GM19452 (cell line): ENCODE data around the gene AGAP1.

Experiments
- ATAC-seq: cut with Tn5 transposase; IDR thresholded peaks from one replicate; pipeline ENCODE4 v1.9.1; 2021; ENCODE audit not compliant: unreplicated experiment

AGAP1 gene

DNA sequence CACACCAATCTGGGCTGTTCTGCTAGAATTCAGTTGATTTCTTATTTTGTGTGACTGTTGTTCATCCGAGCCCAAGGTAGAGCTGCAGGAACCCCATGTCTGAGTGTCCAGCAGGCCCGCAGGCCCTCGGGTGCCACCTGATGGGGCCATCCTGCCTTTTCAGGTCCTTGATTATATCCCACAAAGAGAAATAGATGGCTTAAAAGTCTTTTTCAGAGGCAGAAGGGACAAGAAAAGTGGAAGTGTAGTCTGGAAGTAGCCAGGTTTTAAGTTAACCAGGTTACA is 52.2 kb downstream of the AGAP1 start:
- ATAC-seq = no peak

DNA sequence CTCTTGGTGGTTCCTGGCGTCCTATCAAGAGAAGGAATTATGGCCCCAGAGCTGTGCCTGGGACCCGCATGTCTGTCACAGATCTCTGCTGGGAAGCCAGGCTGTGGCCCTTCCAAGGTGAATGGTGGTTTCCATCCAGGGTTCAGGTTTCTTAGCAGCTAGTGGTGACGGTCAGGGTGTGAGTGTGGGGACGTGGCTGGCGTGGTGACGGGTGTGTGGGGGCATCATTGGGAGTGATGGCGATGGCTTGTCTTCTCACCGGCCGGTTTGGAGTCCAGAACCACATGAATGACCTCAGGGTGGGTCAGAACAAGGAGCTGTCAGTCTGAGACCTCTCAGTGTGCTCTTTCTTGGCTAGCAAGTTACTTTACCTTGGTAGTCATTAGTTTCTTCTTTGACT is 52.6 kb downstream of the AGAP1 start:
- ATAC-seq = no peak

DNA sequence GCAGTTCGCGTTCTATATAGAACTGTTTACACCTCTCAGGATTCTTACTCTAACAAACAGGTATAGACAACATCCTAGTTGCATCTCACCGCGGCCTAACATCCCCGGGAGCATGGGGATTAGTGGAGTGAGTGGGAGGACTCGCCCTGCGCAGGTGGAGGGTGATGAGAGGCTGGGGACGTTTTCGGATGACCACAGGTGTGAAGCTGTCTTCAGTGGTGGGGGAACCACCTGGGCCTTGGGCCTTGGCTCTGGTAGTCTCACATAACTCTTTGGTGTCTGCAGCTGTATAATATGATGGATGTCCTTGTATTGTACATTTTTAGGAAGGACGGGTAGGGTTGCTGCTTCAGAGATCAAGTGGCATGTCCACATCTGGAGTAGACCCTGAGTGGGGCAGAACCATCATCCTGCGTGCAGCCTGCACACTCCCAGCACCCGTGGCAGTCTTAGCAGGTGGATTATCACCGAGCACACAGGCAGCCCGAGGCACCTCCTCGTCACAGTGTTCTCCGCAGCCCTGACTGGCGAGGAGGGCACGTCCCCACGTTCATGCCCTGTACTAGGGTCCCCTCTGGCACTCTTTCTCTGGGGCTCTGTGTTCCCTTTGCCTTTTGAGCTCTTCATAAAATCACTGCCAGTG is 56.0 kb downstream of the AGAP1 start:
- no peak for ATAC-seq

DNA sequence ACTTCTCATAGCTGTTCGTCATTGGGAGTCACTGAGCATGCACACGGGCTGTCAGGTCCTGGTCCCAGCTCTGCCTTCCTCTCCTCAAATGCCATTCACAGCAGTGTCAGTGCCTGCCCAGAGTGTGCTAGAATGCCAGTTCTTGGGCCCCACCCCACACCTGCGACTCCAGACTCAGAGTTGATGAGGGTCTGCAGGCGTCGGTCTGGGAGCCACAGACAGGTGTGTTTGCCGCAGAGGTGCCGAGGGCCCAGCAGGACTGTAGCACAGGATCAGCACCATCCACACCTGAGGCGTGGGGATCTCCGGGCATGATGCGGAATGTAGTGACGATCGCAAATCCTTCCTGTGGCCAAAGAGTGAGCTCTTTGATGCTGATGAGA is 56.5 kb downstream of the AGAP1 start:
- no peak for ATAC-seq

DNA sequence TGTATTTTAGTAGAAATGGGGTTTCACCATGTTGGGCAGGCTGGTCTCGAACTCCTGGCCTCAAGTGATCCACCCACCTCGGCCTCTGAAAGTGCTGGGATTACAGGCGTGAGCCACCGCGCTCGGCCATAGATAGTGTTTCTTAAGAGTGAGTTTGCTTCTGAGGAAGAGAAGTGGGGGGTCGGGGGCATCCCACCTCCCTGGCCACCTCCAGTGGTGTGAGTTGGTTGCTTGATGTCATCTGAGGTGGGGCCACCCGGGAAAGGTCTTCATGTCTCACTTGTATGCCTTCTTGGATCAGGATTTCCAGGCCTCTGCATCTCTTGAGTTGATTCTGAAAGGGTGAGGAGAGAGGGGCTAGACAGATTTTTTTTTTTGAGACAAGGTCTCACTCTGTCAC is 57.1 kb downstream of the AGAP1 start:
- ATAC-seq = no peak

DNA sequence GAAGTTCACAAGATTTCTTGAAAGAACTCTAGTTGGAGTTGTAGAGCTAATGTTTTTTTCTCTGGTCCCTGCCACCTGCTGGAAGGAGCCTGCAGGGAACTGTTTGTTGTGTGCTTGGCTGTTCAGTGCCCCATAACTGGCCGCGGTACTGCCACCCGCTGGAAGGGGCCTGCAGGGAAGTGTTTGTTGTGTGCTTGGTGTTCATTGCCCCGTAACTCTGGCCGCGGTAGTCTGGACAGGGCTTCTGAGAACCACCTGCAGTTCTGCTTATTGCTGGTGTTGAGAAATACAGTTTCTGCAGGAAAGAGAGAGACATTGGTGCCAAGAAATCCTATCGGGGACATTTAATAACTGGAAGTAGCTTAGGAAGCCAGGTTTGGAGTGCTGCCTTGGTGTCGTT is 58.1 kb downstream of the AGAP1 start:
- no peak for ATAC-seq

DNA sequence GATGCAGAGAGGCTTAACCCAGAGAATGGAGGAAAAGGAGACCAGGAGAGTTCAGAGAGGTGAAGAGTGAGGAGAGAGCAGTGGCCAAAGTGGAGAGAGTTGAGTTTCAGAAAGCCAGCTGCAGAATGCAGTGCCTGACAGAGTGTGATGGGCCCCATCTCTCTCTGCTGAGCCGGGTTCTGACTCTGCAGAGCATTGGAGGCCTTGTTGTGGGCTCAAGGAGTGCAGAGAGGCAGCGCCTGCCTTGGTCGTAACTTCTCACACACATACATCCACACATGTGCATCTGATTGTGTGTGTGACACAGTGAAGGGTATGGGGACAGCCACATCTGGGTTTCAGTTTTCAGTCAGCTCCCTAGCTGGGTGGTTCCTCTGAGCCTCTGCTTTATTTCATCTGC is 58.8 kb downstream of the AGAP1 start:
- no peak for ATAC-seq

DNA sequence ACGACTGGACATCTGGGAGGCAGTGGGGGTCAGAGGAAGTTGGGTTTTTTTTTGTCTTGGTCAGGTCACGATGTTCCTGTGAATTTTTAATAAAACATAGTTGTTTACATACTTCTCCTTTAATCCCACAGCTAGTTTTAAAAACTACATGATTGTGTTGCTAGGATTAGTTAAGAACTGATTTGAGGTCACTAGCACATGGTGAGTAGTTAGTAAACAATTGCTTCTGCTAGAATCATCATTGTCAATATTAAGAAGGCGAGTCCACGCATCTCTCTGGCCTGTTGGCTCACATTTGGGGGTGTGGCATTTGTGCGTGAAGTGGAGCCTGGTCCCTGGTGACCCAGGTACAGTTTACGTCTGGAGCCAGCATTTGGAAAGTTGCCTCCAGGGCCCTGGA is 59.4 kb downstream of the AGAP1 start:
- no peak for ATAC-seq

DNA sequence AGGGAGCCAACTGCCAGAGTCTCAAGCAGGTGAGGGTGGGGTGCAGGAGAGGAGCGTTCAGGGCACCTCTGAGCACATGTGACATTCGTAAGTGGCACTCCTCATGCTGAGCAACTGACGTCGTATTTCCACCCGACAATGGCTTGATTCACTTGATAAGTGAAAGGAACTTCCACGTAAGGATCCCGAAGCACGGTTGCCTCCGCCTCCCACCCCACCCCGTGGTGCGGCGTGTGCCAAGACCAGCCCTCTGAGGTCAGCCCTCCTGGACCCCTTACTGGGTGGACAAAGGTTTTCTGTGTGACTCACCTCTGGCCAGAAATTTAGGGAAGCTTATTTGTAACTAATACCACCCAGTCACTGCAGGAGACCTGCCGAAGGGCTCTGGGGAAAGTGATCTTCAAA is 59.9 kb downstream of the AGAP1 start:
- ATAC-seq = no peak

DNA sequence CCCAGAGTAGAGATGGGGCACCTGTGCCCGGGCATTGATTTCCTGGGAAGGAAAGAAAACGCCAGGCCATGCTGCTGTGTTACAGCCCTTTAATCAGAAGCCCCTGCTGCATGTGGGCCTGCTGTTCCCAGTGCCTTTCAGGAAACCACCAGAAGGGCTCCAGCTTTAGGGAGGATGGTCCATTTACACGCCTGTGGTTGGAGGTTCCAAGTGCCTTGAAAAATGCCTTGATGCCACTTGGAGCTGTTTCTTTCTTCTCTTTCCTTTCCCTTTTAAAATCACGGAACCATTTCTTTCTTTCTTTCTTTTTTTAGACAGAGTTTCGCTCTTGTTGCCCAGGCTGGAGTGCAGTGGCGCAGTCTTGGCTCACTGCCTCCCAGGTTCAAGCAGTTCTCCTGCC is 60.5 kb downstream of the AGAP1 start:
- no peak for ATAC-seq

DNA sequence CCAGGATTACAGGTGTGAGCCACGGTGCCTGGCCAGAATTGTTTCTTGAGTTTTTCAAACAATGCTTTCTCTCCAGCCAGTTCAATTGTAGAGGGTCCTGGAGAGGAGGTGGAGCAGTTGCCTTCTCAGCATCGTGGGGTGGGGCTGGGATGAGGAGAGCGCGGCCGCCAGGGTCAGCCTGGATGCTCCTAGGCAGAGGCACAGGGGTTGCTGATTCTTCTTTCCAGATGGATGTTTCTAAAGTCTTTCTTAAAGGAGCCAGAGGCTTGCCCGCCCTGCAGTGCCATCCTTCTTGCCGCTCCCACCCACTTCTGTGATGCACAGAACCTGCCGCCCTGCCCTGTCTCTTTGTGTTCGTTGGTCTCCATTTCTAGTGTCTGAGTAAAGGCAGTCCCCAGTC is 61.1 kb downstream of the AGAP1 start:
- ATAC-seq = no peak

DNA sequence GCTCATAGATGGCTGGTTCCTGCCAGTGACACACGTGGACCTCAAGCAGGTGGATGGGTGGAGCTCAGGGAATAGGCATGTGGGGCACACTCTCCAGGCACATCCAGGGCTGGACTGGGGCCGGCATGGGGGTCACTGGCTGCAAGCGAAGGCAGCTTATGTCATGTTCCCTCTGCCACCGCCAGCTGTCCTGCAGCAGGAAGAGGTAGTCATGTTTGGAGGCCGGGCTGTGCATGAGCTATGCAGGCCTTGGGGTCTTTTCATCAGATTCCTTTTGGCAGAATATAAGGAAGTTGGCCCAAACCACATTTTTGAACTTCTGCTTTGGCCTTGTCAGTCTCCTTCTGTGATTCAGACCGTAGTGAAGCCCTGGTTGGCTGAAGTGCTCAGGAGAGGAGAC is 61.5 kb downstream of the AGAP1 start:
- ATAC-seq = no peak

DNA sequence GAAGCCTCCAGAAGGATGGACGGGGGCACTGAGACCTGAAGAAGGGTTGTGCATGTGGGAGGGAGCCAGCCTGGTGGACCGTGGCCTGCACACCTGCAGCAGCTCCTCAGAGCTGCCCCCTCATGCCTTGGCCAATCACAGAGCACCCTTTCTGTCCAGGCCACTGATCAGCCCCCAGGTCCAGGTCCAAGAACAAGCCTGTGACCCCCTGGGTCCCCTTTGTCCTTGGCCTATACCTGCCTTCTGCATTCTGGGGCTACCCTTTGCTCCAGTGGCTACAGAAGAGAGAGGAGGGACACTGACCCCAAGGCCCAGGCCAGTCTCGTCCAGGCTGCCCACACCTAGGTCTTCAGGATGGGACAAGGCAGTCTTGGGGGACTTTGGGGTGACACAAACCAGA is 62.2 kb downstream of the AGAP1 start:
- no peak for ATAC-seq

DNA sequence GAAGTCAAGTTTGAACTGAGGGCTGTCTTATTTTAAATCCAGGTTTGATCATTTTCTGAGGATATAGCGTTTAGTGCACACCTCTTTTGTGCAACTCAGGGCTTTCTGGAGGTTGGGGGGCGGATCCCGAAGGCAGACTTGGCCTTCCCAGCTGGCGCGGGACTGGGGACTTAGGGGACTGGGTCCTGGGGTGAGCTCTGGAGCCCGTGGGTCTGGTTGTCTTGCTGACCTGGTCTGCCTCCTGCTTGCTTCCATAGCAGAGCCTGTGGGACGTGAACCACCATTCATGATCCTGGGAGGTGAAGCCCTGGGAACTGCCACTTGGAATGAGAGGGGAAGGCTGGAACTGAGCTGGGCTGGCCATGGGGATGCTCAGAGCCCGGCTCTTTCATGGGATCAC is 63.1 kb downstream of the AGAP1 start:
- ATAC-seq = no peak

DNA sequence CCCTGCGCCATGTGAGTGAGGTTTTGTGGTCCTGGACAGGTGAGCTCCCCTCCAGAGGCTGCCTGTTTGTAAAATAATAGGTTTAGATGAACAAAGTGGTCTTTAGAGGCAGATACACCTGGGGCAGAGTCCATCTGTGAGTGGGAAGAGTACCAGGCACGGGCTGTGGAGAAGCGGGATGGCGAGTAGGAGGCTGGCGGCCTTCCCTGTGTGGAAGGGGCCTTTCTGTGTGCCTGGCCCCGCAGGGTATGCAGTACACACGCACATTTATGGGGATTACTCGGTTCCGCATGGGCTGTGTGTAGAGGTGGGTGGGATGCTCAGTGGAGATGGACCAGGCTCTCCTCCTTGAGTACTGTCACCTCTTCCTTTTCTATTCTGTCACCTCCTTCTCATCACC is 64.1 kb downstream of the AGAP1 start:
- no peak for ATAC-seq

DNA sequence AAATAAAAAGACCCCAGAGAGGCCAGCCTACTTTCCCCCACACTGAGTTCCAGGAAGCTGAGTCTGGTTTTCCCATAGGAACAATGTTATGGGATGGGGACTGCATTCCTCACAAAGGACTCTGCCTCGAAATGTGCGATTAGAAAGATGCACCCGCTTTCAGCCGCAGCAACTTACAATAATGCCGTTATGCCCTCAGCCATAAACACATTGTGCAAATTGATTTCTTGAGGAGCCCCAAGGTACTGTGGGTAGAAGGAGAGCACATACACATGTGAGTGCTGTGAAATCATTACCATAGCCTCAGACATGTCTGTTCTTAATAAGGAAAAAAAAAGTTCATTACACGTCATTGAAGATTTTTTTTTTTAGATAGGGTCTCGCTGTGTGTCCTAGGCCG is 64.7 kb downstream of the AGAP1 start:
- no peak for ATAC-seq

DNA sequence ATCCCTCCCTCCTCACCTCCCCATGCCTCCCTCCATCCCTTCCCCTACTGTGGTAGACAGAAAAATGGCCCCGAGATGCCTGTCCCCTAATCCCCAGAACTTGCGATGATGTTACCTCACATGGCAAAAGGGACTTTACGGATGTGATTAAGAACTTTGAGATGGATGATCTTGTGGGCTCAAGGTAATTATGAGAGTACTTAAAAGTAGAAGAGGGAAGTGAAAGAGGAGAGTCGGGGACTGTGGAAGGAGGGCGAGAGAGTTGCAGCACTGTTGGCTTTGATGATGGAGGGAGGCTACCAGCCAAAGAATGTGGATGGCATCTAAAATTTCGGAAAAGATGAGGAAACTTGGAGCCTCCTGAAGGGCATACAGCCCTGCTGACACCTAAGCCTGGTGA is 66.5 kb downstream of the AGAP1 start:
- ATAC-seq = no peak

DNA sequence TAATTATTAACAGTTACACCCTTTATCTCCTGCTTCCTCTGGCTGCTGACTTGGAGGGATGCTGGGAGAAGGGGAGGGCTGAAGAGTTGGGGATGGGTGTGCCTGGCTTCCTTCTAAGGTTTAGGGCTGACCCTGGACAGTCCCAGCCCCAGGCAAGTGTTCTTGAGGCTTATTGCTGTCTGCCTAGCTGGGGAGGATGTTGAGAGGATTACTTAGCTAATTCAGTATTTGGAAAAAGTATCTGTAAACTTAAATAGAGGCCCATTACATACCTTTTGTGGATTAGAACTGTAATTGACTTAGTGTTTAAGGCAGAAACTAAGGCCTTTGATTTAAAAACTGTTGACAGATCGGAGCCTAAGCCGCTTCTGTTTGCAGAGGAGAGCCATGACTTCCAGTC is 67.6 kb downstream of the AGAP1 start:
- no peak for ATAC-seq

DNA sequence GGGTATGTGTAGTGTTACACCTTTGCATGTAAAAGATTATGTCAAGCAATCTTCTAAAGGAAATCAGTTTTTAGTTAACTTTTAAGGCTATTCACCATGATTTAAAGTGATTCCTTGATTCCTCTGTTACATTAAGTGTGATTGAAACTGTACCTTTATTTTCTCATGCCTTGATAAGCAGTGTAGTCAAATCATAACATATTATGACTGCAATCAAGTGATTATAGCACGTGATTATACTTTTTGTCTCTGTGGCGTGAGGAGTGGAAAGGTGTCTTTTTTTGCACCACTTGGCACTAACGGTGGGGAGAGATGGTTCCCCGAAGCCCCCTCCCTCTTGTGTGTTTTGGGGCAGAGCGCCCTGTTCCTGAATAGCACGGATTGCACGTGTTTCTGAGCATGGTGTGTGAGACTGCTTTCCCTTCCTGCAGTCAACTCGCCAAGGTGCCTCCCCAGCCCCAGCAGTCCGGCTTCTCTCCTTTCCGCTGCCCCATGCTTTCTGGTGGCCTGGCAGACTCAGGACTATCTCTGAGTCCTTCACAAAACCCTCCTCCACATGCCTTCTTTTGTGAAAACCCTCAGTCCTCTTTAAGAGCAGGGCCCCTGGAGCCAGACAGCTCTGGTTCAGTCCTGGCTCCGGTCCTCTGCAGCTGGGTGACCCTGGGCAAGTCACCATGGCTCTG is 68.4 kb downstream of the AGAP1 start:
- no peak for ATAC-seq

DNA sequence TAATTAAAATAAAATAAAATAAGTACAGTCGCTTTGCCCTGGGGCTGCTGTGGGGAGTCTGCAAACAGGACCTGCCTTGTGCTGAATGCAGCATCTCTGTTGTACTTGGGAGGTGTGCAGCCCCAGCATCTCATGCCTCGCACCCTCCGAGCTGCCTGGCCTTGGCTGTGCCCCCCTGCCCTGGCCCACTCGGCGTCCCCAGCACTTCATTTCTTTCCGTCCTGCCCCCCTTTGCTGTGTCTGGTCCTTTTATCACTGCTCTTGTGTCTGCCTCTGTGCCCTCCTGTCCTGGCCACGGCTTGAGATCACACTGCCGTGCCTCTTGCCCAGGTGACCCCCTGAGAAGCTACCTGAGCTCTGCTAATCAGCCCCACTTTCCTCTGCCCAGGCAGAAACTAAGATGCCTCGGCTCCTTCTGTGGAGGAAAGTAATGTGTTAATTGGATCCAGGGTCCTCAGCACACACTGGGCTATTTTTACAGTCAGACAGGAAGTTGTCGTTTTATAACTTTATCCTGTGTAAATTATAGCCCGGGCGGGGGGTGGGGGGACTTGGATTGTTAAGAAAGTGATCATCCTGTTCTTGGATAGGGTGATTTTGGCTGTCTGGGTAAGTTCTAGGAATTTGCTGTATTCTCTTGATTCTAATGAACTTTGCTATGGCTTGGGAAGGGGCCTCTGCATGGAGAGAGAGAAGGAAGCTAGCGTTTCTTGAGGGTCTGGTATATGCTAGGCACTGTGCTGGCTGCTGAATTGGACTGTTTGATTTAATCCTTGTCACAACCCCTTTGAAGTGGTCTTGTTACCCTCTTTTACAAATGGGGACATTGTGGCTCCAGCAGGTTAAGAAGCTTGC is 69.4 kb downstream of the AGAP1 start:
- no peak for ATAC-seq

DNA sequence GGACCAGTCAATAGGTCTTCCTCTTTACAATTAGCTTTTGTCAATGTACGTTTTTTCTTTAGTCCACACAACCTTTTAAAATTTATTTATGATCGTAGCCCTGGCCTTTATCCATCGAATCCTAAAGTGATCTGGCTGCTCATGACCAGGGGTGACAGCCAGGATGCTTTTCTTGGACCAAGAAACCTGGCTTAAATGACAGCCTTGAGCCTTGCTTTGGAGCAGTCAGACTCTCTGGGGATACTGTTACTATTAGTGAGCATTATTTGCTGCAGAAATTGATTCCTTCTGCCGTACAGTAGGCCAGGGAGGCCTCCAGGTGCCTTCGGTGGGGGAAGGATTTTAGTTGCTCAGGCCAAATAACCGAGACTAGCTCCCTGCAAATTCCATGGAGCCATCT is 70.2 kb downstream of the AGAP1 start:
- no peak for ATAC-seq

DNA sequence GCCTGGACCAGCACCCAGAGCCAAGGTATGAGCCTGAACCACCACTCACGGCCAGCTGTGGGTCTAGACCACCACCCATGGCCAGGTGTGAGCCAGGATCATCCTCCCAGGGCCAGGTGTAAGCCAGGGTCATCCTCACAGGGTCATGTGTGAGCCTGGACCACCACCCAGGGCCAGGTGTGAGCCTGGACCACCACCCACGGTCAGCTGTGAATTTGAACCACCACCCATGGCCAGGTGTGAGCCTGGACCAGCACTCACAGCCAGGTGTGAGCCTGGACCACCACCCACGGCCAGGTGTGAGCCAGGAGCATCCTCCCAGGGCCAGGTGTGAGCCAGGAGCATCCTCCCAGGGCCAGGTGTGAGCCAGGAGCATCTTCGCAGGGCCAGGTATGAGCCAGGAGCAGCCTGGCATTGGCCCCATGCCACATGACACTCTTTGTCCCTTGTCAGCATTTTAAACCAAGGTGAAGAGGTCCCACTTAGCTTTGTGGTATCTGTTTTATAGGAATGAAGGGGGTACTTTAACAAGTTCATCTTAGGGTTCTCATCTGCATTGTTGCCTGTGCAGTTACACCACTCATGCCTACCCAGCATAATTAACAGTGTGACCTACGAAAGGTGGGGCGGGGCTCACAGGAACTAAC is 71.2 kb downstream of the AGAP1 start:
- ATAC-seq = no peak
